ENCODE results near the gene DNM2.
A peak's percentile ranks its signal among the peaks of the same experiment; 100 is the strongest.
"Not testable (repeated sequence)": the region's sequence is repeated elsewhere in the genome, so short reads cannot be mapped to it uniquely, and the experiment has no call there.

DNM2 gene

GRCh38 chr19:10752237-10752912 lies 34.5 kb downstream of the DNM2 start:
- no peak for DNase-seq (ENCODE audit: low spot score)

- no peak for DNase-seq (ENCODE audit: low spot score)
Observed at GRCh38 chr19:10752913-10753704, 35.2 kb downstream of the DNM2 start.

DNA sequence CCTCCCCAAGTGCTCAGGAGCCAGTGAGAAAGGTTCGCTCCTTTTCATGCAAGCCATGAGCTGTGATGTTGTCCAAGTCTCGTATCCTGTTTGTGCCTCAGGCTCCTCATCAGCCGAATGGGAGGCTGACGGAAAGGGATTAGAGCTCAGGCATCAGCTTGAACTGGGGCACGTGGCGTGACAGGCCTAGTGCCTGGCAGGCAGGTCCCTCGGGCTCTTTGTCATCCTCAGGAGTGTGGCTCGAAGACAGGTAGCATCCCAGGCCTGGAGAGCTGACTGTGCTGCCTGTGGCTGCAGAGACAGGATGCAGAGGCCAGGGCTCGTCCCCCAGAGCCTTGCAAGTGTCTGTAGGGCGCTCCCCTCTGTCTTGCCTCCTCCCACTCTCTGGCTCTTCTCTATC lies 38.5 kb downstream of the DNM2 start:
- DNase-seq (ENCODE audit: low spot score): no peak

DNA sequence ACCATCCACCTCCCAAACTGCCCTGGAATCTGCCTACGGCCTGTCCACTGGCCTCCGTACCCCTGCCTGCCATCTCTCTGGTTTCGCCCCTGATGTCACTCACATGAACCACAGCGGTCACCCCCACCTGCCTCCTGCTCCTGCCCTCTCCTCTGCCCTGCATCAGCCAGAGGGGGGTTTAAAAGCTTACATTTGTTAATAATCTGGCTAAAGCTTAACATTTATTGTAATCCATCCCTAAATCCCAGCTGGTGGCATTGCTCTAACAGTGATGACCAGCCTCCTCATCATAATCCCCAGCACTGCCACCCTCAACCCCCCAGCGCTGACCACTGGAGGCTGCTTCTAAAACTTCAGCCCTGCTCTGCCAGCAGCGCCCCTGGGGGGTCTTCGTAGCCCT lies 38.9 kb downstream of the DNM2 start:
- DNase-seq (ENCODE audit: low spot score): no peak

DNA sequence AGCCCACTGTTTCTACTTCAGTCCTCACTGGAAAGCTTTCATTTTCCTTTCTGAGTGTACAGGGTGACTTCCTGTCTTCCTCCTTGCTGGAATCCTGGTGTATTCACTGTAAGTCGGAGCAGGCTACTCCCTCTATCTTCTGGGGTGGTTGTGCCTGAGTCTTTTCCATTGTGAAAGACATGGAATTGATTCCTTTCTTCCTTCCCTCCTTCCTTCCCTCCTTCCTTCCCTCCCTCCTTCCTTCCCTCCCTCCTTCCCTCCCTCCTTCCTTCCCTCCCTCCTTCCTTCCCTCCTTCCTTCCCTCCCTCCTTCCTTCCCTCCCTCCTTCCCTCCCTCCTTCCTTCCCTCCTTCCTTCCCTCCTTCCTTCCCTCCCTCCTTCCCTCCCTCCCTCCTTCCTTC lies 40.2 kb downstream of the DNM2 start:
- DNase-seq (ENCODE audit: low spot score): not testable (repeated sequence)

DNA sequence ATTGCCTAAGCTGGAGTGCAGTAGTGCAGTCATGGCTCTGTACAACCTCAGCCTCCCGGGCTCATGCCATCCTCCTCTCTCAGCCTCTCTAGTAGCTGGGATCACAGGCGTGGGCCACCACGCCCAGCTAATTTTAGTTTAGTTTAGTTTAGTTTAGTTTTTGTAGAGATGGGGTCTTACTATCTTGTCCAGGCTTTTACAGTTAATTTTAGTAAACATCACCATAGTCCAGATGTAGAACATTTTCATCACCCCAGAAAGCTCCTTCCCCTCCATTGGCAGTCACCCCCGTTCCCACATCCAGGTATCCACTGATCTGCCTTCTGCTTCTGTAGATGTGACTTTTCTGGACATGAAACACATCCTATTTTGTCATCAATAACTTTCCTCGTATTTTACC lies 41.1 kb downstream of the DNM2 start:
- DNase-seq (ENCODE audit: low spot score): no peak

DNA sequence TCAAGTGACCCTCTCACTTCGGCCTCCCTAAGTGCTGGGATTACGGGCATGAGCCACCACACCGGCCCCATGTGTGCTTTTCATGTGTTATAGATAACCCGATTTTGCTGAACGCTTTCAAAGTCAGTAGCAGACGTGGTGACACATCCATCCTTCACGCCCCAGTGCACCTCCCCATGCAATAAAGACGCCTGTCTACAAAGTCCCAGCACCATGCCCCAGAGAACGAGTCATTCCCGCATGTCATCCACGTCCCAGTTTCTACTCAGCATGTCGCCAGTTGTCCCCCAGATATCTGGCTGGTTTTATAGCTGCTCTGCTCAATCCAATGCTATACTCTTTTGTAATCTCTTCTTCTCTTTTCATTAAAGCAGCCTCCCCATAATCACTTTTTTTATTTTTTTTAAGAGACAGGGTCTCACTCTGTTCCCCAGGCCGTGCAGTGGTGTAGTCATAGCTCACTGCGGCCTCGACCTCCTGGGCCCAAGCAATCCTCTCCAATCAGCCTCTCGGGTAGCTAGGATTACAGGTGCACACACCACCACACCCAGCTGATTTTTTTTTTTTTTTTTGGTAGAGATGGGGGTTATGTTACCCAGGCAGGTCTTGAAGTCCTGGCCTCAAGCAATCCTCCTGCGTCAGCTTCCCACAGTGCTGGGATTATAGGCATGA lies 42.5 kb downstream of the DNM2 start:
- peak; percentile 26 for DNase-seq (ENCODE audit: low spot score)

DNA sequence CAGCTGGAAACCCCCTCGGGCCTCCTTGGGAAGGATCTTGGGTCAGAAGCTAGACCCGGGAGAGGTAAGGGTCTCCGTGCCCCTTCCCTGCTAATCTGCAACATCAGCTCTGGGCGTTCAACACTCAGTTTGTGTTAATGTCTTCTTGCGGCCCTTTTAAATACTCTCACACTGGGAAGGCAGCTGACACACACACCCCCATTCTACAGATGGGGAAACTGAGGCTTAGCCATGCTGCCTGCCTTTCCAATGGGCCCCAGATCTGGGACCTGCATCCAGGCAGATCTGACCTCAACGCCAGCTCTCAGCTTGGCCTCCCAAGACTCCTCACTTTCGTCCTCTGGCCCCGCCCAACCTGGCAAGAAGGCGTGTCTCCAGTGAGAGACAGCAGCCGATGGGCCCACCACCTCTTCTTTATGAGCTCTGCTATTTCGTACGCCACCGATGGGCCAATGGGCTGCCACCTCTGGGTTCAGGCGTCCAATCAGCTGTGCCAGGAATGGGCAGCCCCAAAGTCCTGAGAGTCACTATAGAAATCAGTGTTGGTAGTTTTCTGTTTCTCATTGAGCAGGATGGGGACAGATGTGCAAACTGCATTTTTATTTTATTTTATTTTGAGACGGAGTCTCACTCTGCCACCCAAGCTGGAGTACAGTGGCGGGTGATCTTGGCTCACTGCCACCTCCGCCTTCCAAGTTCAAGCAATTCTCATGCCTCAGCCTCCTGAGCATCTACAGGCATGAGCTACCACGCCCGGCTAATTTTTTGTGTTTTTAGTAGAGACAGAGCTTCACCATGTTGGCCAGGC lies 43.8 kb downstream of the DNM2 start:
- no peak for DNase-seq (ENCODE audit: low spot score)

GRCh38 chr19:10762656-10763055 lies 44.8 kb downstream of the DNM2 start:
- DNase-seq (ENCODE audit: low spot score): no peak

GRCh38 chr19:10763411-10763810 lies 45.5 kb downstream of the DNM2 start:
- no peak for DNase-seq (ENCODE audit: low spot score)

GRCh38 chr19:10763828-10764339 lies 46.0 kb downstream of the DNM2 start:
- no peak for DNase-seq (ENCODE audit: low spot score)

DNA sequence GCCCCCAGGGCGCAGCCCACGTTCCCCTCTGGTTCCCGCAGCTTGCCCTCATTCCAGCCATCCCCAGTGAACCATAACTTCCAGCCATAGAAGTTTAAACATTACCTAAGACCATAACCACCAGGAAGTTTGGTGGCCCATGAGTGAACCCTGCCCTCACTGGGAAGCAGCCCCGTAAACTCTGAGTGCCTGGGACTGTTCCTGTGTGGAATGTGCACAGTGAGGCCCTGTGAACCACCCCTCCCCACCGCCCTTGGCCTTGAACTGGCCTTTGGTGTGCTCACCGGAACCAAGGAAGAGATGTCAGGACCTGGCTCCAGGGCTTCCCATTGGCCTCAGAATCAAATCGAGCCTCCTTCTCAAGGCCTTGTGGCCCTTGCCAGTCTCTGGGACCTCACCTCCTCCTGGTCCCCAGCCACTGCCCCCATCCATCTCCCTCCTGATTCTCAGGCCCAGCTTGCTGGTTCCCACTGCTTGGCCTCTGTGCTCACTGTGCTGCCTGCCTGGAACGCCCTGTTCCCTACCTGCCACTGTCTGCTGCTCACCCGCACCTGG lies 46.5 kb downstream of the DNM2 start:
- no peak for DNase-seq (ENCODE audit: low spot score)

DNA sequence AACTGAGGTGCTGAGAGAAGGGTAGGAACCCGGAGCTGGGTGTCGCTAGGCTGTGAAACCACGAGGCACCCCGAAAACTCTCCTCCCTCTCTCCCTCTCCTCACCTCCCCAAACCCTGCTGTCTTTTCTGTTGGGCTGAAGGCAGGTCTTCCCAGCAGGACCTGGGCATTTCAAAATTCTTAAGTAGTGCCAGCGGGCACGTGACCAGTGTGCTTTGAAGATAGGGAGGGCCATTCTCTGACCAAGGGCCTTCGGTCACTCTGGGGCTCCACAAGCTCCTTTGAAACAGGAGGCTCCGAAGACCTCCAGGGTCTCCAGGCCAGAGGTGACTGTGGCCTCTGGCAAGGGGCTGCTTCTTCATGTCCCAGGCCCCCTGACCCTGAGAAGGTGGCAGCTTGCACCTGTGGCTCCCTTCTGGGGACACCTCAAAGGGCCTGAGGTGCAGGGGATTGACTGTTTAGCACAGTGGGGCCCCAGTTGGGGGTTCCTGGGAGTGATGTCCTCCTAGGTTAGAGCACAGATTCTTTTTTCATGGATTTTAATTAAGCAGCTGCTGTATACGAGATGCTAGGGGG lies 48.3 kb downstream of the DNM2 start:
- no peak for DNase-seq (ENCODE audit: low spot score)

GRCh38 chr19:10766671-10767201 lies 48.9 kb downstream of the DNM2 start:
- DNase-seq (ENCODE audit: low spot score): peak; percentile 39

DNA sequence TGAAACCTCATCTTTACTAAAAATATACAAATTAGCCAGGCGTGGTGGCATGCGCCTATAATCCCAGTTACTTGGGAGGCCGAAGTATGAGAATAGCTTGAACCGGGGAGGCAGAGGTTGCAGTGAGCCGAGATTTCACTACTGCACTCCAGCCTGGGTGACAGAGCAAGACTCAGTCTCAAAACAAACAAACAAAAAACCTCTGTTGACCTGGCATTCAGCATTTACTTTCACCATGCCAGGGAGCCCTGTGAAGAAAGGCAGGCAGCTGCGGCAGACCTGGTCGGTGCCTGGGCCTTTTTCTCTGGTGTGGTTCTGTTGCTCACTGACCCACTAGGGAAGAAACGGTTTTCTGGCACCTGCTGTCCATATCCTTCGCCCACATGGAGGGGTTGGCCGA lies 49.8 kb downstream of the DNM2 start:
- no peak for DNase-seq (ENCODE audit: low spot score)

- DNase-seq (ENCODE audit: low spot score): no peak
Observed at GRCh38 chr19:10768369-10768768, 50.5 kb downstream of the DNM2 start.

DNA sequence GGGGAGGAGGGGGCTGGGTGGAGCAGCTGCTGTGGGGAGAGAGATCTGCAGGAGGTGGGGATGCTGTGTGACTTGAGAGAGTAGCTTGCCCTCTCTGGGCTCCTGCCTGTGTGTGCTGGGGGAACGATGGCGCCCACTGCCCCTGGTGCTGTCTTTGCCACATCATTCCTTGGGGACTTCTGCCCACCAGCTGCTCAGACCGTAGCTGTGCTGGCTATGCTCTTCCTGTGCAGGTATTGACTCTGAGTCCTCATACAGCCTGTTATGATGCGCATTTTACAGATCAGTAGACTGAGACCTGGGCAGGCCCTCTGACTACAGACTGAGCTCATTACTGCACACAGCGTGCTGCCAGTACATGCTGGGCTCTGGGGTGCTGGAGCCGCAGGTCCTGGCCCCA lies 51.1 kb downstream of the DNM2 start:
- DNase-seq (ENCODE audit: low spot score): no peak

DNA sequence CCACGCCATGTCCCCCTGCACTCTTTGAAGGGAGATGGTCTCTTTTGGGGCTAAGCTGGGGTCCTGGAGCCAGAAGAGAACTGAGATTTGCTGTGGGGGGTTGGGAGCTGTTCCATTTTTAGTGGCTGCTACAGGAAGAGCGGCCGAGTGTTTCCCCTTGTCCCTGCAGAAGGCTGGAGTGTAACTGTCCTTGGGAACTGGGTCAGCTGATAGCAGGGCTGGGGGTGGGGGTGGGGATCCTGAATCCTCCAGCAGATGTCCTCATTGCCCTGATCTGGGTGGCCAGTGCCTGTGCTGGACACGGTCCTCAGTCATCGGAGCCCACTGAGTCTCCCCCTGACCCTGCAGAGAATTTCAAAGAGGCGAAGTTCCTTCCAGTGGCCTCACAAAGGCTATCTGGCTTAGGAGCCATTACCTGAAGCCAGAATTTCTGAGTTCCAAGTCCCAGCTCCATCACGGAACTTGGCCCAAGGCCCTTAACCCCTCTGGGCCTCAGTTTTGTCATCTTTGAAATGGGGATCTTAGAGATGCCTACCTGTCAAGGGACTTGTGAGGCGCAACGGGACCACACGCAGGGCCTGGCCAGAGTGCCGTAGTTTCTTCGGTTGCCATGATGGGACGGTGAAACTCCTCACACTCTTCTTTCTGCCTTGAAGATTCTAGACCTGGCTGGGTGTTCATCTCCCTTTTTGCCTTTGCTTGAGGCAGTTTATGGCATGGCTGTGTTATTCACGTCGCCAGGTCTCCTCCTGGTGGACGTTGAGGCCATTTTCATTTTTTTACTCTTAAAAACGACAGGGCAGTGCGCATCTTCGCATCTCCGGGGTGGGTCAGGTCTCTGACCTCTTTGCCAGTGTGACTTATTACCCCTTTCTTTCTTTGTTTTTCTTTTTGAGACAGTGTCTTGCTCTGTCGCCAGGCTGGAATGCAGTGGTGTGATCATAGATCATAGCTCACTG lies 51.9 kb downstream of the DNM2 start:
- peak; percentile 37 for DNase-seq (ENCODE audit: low spot score)

DNA sequence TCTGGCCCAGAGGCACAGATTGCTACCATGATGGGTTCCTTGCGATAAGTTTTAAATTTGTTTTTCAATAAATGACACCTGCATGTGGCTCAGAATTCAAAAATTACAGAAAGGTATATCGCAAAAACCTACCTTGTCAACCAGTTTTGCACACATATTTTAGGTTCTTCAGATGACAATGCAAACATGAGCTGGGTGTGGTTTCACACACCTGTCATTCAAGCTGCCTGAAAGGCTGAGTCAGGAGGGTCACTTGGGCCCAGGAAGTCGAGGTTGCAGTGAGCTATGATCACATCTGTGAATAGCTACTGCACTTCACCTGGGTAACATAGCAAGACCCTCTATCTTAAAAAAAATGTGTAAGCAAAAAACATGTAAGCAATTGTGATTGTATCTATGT lies 56.1 kb downstream of the DNM2 start:
- no peak for DNase-seq (ENCODE audit: low spot score)

GRCh38 chr19:10774893-10775292 lies 57.0 kb downstream of the DNM2 start:
- DNase-seq (ENCODE audit: low spot score): no peak
